Panc1 (cell line): ENCODE measurements around the gene FSTL4. TPM values are rescaled to one million over a fixed set of nuclear protein-coding genes. Genes with fewer than 3 reads are reported as not detected.

Source experiments
- ATAC-seq: fragments of 200-7000 bp; cut with Tn5 transposase; 2 replicates; pipeline ENCODE4 v1.9.1; 2020; ENCODE audit warnings: mild to moderate bottlenecking, moderate library complexity
- BruUV-seq: library from RNA; stranded (reverse); fragments of 400-500 nt; replicated peaks from 2 replicates; lab custom pipeline; 2021; lab: Mats Ljungman, UMichigan
- CTCF ChIA-PET: fragments of 300-600 bp; sonication (Branson Sonifier 250); formaldehyde crosslinking; loops from one replicate; lab custom pipeline; 2022; ENCODE audit warnings: antibody characterized with exemption; lab: Charles Lee
- POLR2A ChIA-PET: fragments of 300-600 bp; sonication (Branson Sonifier 250); formaldehyde crosslinking; loops from one replicate; lab custom pipeline; 2022; ENCODE audit warnings: antibody characterized with exemption; lab: Charles Lee
- DNase-seq: peaks from one replicate; pipeline ENCODE4 v3.0.0-alpha.2; 2010; ENCODE audit warnings: low read depth, low spot score
- H3K27ac ChIP-seq: 2 replicates; pipeline ENCODE4 v1.5.1; 2011; ENCODE audit warnings: mild to moderate bottlenecking, low read length, inconsistent platforms
- H3K27me3 ChIP-seq: fragments of 200-500 bp; sonication (Bioruptor generic); 2 replicates; pipeline ENCODE4 v1.6.0; 2014; ENCODE audit warnings: low read length, inconsistent platforms; ENCODE audit not compliant: control insufficient read depth, insufficient read depth
- H3K36me3 ChIP-seq: fragments of 200-500 bp; sonication (Bioruptor generic); 2 replicates; pipeline ENCODE4 v1.5.1; 2014; ENCODE audit warnings: inconsistent platforms, mild to moderate bottlenecking, low read length, moderate library complexity; ENCODE audit not compliant: control insufficient read depth, insufficient read depth
- H3K4me1 ChIP-seq: 2 replicates; pipeline ENCODE4 v1.5.1; 2011; ENCODE audit warnings: inconsistent platforms, mild to moderate bottlenecking, low read length, moderate library complexity; ENCODE audit not compliant: control insufficient read depth, insufficient read depth
- H3K4me3 ChIP-seq, 2 experiments: 2 replicates each; pipeline ENCODE4 v1.5.1; 2011 to 2012; ENCODE audit warnings: low read depth in 2 of 2, low read length in 2 of 2, mild to moderate bottlenecking in 2 of 2, inconsistent platforms in 1 of 2, moderate library complexity in 1 of 2
- H3K9me3 ChIP-seq: fragments of 200-500 bp; sonication (Bioruptor generic); 2 replicates; pipeline ENCODE4 v1.5.1; 2014; ENCODE audit warnings: low read depth, mild to moderate bottlenecking, inconsistent platforms, low read length, moderate library complexity; ENCODE audit not compliant: control insufficient read depth, insufficient read depth
- CTCF ChIP-seq: fragments of 450-650 bp; IDR thresholded peaks from 2 replicates; pipeline ENCODE4 v1.5.1; 2017; ENCODE audit warnings: mild to moderate bottlenecking
- POLR2AphosphoS5 ChIP-seq: IDR thresholded peaks from 2 replicates; pipeline ENCODE4 v1.6.1; 2012; ENCODE audit warnings: mild to moderate bottlenecking, low read depth, low read length, moderate library complexity
- REST ChIP-seq, 2 experiments: IDR thresholded peaks; 2 replicates each; pipeline ENCODE4 v1.6.1; 2011 to 2012; ENCODE audit warnings: low read depth in 2 of 2, control low read depth in 1 of 2, low read length in 1 of 2, mild to moderate bottlenecking in 1 of 2, moderate library complexity in 1 of 2; ENCODE audit not compliant: insufficient read depth in 1 of 2
- SIN3A ChIP-seq: IDR thresholded peaks from 2 replicates; pipeline ENCODE4 v1.6.1; 2012; ENCODE audit warnings: low read depth, mild to moderate bottlenecking, low read length, moderate library complexity, borderline replicate concordance; ENCODE audit not compliant: insufficient read depth
- TCF7L2 ChIP-seq: IDR thresholded peaks from 2 replicates; pipeline ENCODE4 v1.6.1; 2011; ENCODE audit warnings: mild to moderate bottlenecking, low read depth, low read length, inconsistent platforms
- in situ Hi-C: cut with HindIII; loops from 2 replicates; pipeline ENCODE4 v1.10.0; 2016; ENCODE audit warnings: low sequenced_read_pairs, low pct_unique_long_range_greater_than_20kb
- intact Hi-C: fragments of 100-400 bp; cut with micrococcal nuclease; formaldehyde crosslinking; loops from one replicate; pipeline ENCODE4 v1.10.0; 2022; ENCODE audit not compliant: unreplicated experiment
- total RNA-seq: library from RNA; stranded (reverse); gene quantifications from one replicate; pipeline ENCODE4 v1.2.1, GENCODE V29; 2021; ENCODE audit not compliant: unreplicated experiment

The FSTL4 gene
- total RNA-seq, 1 experiment from 2014 or later: 0.18 TPM

GRCh38 chr5:133408322-133408721, 204.0 kb downstream of the FSTL4 start:
- Histone ChIP-seq H3K27ac (no peak overlapping the region), H3K4me1 (no peaks in the 10 kb centered on the region), H3K4me3 (no peak overlapping the region), H3K36me3 (no peaks in the 10 kb centered on the region), H3K9me3 (no peaks in the 10 kb centered on the region), H3K27me3 (peaks cover 26% of the 10 kb centered on the region)
- no TSS peak for BruUV-seq
- ChIA-PET POLR2A (no interaction called here), CTCF (no interaction called here)
- in situ Hi-C loops (no loop called here), intact Hi-C loops (no loop called here)
- DNase-seq (no peak), ATAC-seq (no peak)
- TF ChIP-seq SIN3A (no peak), REST (IDR thresholded peaks at IDR 0.05; ENCODE audit: insufficient read depth in 1 of 2, low read depth in 2 of 2, low read length in 1 of 2) (no peak), TCF7L2 (no peak), POLR2AphosphoS5 (no peak), CTCF (no peak)

- Histone ChIP-seq H3K9me3 (no peaks in the 10 kb centered on the region), H3K4me1 (no peaks in the 10 kb centered on the region), H3K4me3 (no peak overlapping the region), H3K36me3 (no peaks in the 10 kb centered on the region), H3K27ac (no peak overlapping the region), H3K27me3 (peaks cover 14% of the 10 kb centered on the region)
- ChIA-PET CTCF (no interaction called here), POLR2A (no interaction called here)
- DNase-seq: no peak
- no peak for ATAC-seq
- in situ Hi-C loops (no loop called here), intact Hi-C loops (no loop called here)
- TF ChIP-seq TCF7L2 (no peak), POLR2AphosphoS5 (no peak), SIN3A (no peak), CTCF (no peak), REST (IDR thresholded peaks at IDR 0.05; ENCODE audit: insufficient read depth in 1 of 2, low read depth in 2 of 2, low read length in 1 of 2) (no peak)
- BruUV-seq: no TSS peak
Observed at GRCh38 chr5:133406977-133407632, 205.2 kb downstream of the FSTL4 start.
